HG02870 (cell line): ENCODE results near the gene IFNA2.
"Not testable (repeated sequence)": the region's sequence is repeated elsewhere in the genome, so short reads cannot be mapped to it uniquely, and the experiment has no call there.

Source experiments
- ATAC-seq: cut with Tn5 transposase; IDR thresholded peaks from one replicate; pipeline ENCODE4 v1.9.1; 2021; ENCODE audit warnings: mild to moderate bottlenecking, moderate library complexity; ENCODE audit not compliant: unreplicated experiment

The IFNA2 gene

GRCh38 chr9:21383627-21384026 is 1.6 kb downstream of the IFNA2 start:
- ATAC-seq = no peak

DNA sequence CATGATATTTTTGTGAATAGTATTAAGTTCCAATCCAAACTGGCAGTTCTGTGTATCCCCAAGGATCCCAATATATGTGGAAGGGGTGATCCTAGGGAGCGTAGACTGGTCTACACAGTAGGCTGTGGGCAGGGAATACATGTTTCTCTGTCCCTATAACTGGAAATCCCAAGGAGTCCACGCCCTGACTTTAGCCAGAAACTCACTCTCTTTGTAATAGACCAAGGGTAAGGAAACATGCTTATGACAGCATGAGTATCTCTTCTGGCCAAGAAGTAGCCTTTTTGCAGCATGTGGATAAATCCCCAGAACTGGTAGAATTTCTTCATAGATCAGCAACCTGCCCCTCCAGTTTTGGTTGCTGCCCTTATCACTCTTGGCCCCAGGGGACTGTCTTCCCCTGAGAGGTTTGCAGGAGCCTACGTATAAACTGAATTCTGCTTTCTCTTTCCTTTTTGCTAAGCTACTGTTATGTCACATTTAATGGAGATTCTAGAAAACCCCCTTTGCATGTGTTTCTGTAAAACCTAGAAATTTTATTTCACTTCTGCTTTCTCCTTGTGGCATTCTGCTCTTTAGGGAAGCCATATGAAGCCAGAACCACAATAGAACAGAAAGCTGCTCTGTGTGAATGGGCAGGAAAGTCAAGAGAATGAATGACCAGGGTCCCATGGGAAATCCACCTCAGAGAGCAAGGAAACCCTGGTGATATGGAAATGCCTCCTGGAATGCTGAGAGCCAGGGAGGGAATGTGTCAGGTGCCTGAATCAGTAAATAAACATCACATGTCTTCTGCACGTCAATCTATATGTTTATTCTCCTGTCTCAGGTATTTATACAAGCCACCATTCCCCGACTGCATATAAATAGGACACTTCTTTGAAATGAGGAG is 3.5 kb downstream of the IFNA2 start:
- peak; percentile 99 for ATAC-seq

GRCh38 chr9:21371467-21371866 is 13.7 kb downstream of the IFNA2 start:
- ATAC-seq = not testable (repeated sequence)

DNA sequence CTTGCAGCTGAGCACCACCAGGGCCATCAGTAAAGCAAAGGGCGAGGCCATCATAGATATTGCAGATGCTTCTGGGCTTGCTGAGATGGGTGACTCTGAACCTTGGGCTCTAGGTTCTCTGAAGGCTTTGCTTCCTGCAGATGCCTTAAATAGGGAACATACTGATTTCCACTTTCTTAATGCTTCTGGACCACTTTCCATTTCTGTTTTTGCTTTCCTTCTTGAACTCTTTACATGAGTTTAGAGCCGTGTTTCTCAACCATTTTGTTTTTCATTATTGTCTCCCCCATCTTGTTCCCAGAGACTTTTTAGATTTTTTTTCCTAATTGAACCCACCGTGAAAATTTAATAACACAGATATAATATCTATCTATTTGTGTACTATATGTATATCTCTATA is 17.2 kb downstream of the IFNA2 start, which contains the start of gene IFNA13:
IFNA13 (minus strand) TSS at position 101 of the 400 bp plus-strand sequence; CDS start at position 54, 47 bp downstream.
- no peak for ATAC-seq

GRCh38 chr9:21367169-21367568 is 18.0 kb downstream of the IFNA2 start:
- ATAC-seq = peak; percentile 97

- no peak for ATAC-seq
Measured at GRCh38 chr9:21362287-21362686, 22.9 kb downstream of the IFNA2 start.

- ATAC-seq = peak; percentile 93
Measured at GRCh38 chr9:21357479-21358460, 27.4 kb downstream of the IFNA2 start.

GRCh38 chr9:21350787-21351186 is 34.4 kb downstream of the IFNA2 start, which contains the start of gene IFNA6:
Gene IFNA6, minus strand, starts transcription at chr9:21350887. Its CDS starts 0 bp downstream, at chr9:21350887.
- ATAC-seq = no peak

DNA sequence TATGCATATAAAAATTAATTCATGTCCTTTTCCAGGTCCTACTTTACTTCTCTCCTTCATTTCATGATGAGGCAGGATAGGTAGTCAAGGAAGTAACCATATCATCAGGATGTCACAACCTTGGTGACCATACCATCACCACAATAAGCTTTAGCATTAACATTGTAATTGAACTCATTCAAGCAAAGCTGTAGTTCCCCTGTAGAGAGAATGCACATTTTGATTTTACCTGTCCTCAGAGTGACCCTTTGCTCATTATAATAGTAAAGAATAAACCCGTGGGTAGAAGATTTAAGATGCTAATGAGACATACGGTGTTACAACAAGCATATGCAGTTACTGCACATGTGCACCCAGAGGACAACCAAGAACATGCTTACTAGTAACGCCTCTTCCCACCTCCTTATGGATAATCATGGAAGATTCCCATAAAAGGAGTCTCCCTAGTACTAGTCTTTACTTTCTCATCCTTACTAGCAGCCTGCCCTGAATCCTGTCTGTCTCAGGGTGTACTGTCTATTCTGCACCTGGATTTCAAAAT is 36.7 kb downstream of the IFNA2 start:
- ATAC-seq = no peak

- ATAC-seq = no peak
Measured at GRCh38 chr9:21340735-21341134, 44.5 kb downstream of the IFNA2 start.

- ATAC-seq = no peak
Measured at GRCh38 chr9:21336457-21336856, 48.7 kb downstream of the IFNA2 start.

- peak; percentile 93 for ATAC-seq
Measured at GRCh38 chr9:21334701-21335632, 50.2 kb downstream of the IFNA2 start, which contains the start of gene KLHL9. Gene KLHL9, minus strand, starts transcription at chr9:21335404. Its CDS starts 545 bp downstream, at chr9:21334859.
